Immature natural killer cell (primary cell): ENCODE data around the gene ANKFY1. TPM values are rescaled to one million over a fixed set of nuclear protein-coding genes. Genes with fewer than 3 reads are reported as not detected.

Experiments
- DNase-seq, 3 donors: peaks; one replicate each; pipeline ENCODE4 v3.0.0; 2022; ENCODE audit warnings: mixed read lengths in 1 of 3
- H3K27ac Mint-ChIP-seq, 6 donors: one replicate each; pipeline ENCODE4 v1.8.0; 2020; ENCODE audit warnings: mixed read lengths in 6 of 6, mild to moderate bottlenecking in 5 of 6, inconsistent platforms in 4 of 6, moderate library complexity in 3 of 6
- H3K27me3 Mint-ChIP-seq, 3 donors: one replicate each; pipeline ENCODE4 v1.8.0; 2020 to 2021; ENCODE audit warnings: low read depth in 3 of 3, mild to moderate bottlenecking in 3 of 3, mixed read lengths in 3 of 3, moderate library complexity in 3 of 3, inconsistent platforms in 1 of 3
- H3K36me3 Mint-ChIP-seq, 3 donors: one replicate each; pipeline ENCODE4 v1.8.0; 2020; ENCODE audit warnings: mixed read lengths in 3 of 3, inconsistent platforms in 2 of 3, mild to moderate bottlenecking in 2 of 3
- H3K4me1 Mint-ChIP-seq, 2 donors: one replicate each; pipeline ENCODE4 v1.8.0; 2020; ENCODE audit warnings: inconsistent platforms in 2 of 2, mild to moderate bottlenecking in 2 of 2, mixed read lengths in 2 of 2, moderate library complexity in 1 of 2
- H3K4me3 Mint-ChIP-seq, 5 donors: one replicate each; pipeline ENCODE4 v1.8.0; 2020; ENCODE audit warnings: mild to moderate bottlenecking in 5 of 5, mixed read lengths in 5 of 5, inconsistent platforms in 3 of 5, moderate library complexity in 3 of 5
- H3K9me3 Mint-ChIP-seq, 6 donors: one replicate each; pipeline ENCODE4 v1.8.0; 2020; ENCODE audit warnings: mild to moderate bottlenecking in 6 of 6, mixed read lengths in 6 of 6, inconsistent platforms in 4 of 6, moderate library complexity in 3 of 6
- polyA plus RNA-seq, 3 donors: library from polyadenylated mRNA; unstranded; fragments of 300-500 nt; fragmentation: Illumina TruSeq; gene quantifications; one replicate each; pipeline ENCODE4 v1.2.3, GENCODE V29; 2021

The ANKFY1 gene
- polyA plus RNA-seq, 3 donors from 2014 or later, result 7.8 to 19.3 (median 8.2) TPM

- peaks cover 18 to 31% (median 28%) of the 10 kb centered on the region in 3 donors for H3K36me3 Mint-ChIP-seq
- peaks cover 8% of the 10 kb centered on the region in 2 donors for H3K4me1 Mint-ChIP-seq
- H3K9me3 Mint-ChIP-seq, result no peaks in the 10 kb centered on the region
- no peak overlapping the region for H3K4me3 Mint-ChIP-seq
- peak overlapping the region in 2 of 6 donors; percentile 8 to 17 for H3K27ac Mint-ChIP-seq
- no peak for DNase-seq
- peaks cover 3 to 6% (median 6%) of the 10 kb centered on the region in 3 donors for H3K27me3 Mint-ChIP-seq
Observed at GRCh38 chr17:4162775-4163466, 100.9 kb downstream of the ANKFY1 start.

DNA sequence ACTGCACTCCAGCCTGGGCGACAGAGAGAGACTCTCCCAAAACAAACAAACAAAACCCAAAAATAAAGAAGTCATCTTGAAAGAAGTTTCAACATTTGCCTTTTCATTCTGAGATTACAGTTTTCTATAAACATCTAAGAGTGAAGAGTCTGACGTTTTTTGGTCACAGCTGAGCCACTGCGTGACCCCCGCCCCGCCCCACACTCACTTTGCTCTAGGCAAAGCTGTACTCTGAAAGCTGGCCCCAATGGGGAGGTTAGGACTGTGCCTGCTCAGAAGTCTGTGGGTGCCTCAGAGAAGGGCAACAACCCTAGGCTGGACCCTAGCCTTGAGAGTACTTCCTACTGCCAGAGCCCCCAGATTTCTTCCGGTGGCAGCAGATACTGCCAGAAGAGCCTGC, 101.5 kb downstream of the ANKFY1 start:
- H3K27me3 Mint-ChIP-seq, result peaks cover 2 to 4% (median 3%) of the 10 kb centered on the region in 3 donors
- DNase-seq, result no peak
- H3K4me1 Mint-ChIP-seq, result peaks cover 2% of the 10 kb centered on the region in 2 donors
- H3K27ac Mint-ChIP-seq, result peak overlapping the region in 2 of 6 donors; percentile 1 to 17
- peaks cover 12 to 25% (median 23%) of the 10 kb centered on the region in 3 donors for H3K36me3 Mint-ChIP-seq
- no peak overlapping the region for H3K4me3 Mint-ChIP-seq
- no peaks in the 10 kb centered on the region for H3K9me3 Mint-ChIP-seq

DNA sequence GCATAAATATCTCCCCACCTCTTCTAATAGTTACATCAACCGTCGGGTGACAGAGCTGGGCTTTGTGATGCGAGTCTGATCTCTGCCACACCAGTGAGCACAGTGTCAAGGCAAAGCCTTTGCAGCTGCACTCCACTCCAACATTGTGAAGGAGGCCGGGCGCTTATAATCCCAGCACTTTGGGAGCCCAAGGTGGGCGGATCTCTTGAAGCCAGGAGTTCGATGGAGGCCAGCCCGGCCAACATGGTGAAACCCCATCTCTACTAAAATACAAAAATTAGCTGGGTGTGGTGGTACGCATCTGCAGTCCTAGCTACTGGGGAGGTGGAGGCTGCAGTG, 101.8 kb downstream of the ANKFY1 start:
- Mint-ChIP-seq H3K4me3 (no peak overlapping the region), H3K27me3 (peaks cover 0 to 2% (median 0%) of the 10 kb centered on the region in 3 donors), H3K36me3 (peaks cover 9 to 22% (median 20%) of the 10 kb centered on the region in 3 donors), H3K4me1 (no peaks in the 10 kb centered on the region), H3K27ac (peak overlapping the region in 1 of 6 donors; percentile 1), H3K9me3 (no peaks in the 10 kb centered on the region)
- DNase-seq, result no peak

GRCh38 chr17:4161192-4161966, 102.4 kb downstream of the ANKFY1 start:
- H3K27ac Mint-ChIP-seq, result peak overlapping the region in 4 of 6 donors; percentile 1 to 71 (median 38)
- no peaks in the 10 kb centered on the region for H3K9me3 Mint-ChIP-seq
- DNase-seq, result no peak
- H3K4me1 Mint-ChIP-seq, result no peaks in the 10 kb centered on the region
- H3K36me3 Mint-ChIP-seq, result peaks cover 8 to 20% (median 17%) of the 10 kb centered on the region in 3 donors
- no peaks in the 10 kb centered on the region for H3K27me3 Mint-ChIP-seq
- no peak overlapping the region for H3K4me3 Mint-ChIP-seq

- no peak for DNase-seq
- Mint-ChIP-seq H3K27ac (no peak overlapping the region), H3K9me3 (no peaks in the 10 kb centered on the region), H3K27me3 (peaks cover 0 to 1% (median 0%) of the 10 kb centered on the region in 3 donors), H3K36me3 (peaks cover 4 to 13% (median 8%) of the 10 kb centered on the region in 3 donors), H3K4me1 (no peaks in the 10 kb centered on the region), H3K4me3 (no peak overlapping the region)
Observed at GRCh38 chr17:4160294-4160859, 103.4 kb downstream of the ANKFY1 start.

GRCh38 chr17:4159761-4160160, 104.0 kb downstream of the ANKFY1 start:
- no peaks in the 10 kb centered on the region for H3K4me1 Mint-ChIP-seq
- H3K27me3 Mint-ChIP-seq, result peaks cover 0 to 1% (median 0%) of the 10 kb centered on the region in 3 donors
- H3K9me3 Mint-ChIP-seq, result no peaks in the 10 kb centered on the region
- no peak for DNase-seq
- peaks cover 4 to 13% (median 4%) of the 10 kb centered on the region in 3 donors for H3K36me3 Mint-ChIP-seq
- H3K4me3 Mint-ChIP-seq, result no peak overlapping the region
- H3K27ac Mint-ChIP-seq, result no peak overlapping the region

DNA sequence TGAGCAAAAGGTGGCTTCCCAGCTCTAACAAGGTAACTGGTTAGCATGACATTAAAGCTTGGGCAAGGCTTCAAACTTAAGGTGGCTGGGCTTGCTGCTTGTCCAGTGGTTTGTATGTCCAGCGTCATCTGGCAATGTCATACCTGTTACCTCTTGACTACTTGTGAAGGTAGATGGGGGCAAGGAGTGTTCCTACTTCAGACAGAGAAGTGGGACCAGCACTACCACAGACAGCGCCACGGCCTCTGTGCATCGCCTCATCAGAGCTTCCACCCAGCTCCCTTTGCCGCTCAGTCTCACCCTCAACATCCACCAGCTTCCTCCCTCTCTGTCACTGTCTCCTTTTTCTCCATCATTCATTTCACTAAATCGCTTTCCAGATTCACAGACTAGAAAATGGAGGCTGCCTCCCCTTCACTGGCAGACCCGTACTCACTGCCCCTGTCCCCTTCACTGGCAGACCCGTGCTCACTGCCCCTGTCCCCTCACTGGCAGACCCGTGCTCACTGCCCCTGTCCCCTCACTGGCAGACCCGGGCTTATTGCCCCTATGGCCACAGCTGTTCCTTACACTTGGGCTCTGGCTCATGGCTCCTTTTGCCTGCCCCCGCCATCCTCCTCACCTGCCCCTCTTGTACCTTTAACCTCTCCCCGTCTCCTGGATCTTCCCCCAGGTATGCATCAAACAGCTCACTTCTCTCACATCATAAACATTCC, 106.0 kb downstream of the ANKFY1 start:
- Mint-ChIP-seq H3K4me1 (no peaks in the 10 kb centered on the region), H3K27ac (peak overlapping the region in 1 of 6 donors; percentile 8)

DNA sequence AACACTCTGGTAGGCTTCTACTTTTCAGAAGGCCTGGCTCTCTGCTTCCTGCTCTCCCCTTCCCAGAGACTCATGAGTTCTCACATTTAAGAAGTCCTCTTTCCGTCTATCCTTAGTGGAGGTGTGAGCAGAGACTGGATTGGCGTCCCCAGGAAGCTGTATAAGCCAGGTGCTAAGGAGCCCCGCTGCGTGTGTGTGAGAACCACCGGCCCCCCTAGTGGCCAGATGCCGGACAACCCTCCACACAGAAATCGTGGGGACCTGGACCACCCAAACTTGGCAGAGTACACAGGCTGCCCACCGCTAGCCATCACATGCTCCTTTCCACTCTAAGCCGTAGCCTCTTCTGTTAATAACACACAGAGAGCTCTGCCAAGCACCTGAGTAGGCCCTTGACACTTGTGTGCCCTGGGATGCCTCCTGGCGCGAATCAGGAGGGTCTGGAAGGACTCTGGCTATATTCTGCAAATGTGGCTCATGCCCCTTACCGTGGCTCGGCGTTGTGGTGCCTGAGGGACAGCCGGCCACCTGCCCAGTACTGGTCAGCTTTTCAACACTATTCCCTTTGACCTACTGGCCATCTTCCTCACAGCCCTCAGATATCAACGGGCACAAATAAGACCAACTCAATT, 106.9 kb downstream of the ANKFY1 start:
- Mint-ChIP-seq H3K27me3 (peaks cover 0 to 1% (median 0%) of the 10 kb centered on the region in 3 donors), H3K4me1 (no peaks in the 10 kb centered on the region), H3K4me3 (no peak overlapping the region), H3K36me3 (peaks cover 4 to 19% (median 8%) of the 10 kb centered on the region in 3 donors), H3K9me3 (no peaks in the 10 kb centered on the region), H3K27ac (no peak overlapping the region)
- no peak for DNase-seq

More for the DNA sequence above, 106.0 kb downstream of the ANKFY1 start:
- H3K27me3 Mint-ChIP-seq, result peaks cover 0 to 1% (median 0%) of the 10 kb centered on the region in 3 donors
- H3K36me3 Mint-ChIP-seq, result peaks cover 4 to 19% (median 8%) of the 10 kb centered on the region in 3 donors
- H3K9me3 Mint-ChIP-seq, result no peaks in the 10 kb centered on the region
- H3K4me3 Mint-ChIP-seq, result no peak overlapping the region
- no peak for DNase-seq

DNA sequence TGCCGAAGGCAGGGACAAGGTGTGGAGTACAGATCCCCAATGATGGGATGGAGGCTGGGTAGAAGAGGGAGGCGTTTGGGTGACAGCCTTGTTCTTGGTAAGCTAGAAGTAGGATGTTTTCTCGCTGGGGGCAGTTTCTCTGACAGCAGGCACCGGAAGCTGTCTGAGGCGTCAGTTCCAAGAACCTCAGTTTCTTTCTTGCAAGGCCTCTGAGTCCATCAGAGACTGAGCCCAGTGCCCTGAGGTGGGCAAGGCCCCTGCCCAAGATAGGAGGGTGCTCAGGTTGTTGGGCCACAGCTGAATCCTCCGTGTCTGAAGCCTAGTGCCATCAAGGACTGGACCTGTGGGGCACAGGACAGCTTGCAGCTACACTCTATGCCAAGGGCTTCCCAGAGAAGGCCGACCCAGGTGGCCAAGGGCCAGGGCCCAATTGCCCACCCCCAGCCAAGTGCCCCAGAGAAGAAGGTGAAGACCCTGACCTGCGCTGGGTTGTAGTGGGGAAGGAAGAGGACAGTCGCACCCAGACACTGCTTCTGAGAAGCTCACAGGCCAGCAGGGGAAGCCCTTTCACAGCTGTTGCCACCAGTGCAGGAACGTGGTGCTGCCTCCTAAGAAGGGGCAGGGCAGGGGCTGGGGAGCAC, 107.7 kb downstream of the ANKFY1 start:
- Mint-ChIP-seq H3K27ac (peak overlapping the region in 4 of 6 donors; percentile 16 to 74 (median 50)), H3K27me3 (peaks cover 0 to 1% (median 0%) of the 10 kb centered on the region in 3 donors), H3K4me3 (no peak overlapping the region), H3K4me1 (no peaks in the 10 kb centered on the region), H3K9me3 (no peaks in the 10 kb centered on the region), H3K36me3 (peaks cover 4 to 21% (median 8%) of the 10 kb centered on the region in 3 donors)
- DNase-seq, result no peak

DNA sequence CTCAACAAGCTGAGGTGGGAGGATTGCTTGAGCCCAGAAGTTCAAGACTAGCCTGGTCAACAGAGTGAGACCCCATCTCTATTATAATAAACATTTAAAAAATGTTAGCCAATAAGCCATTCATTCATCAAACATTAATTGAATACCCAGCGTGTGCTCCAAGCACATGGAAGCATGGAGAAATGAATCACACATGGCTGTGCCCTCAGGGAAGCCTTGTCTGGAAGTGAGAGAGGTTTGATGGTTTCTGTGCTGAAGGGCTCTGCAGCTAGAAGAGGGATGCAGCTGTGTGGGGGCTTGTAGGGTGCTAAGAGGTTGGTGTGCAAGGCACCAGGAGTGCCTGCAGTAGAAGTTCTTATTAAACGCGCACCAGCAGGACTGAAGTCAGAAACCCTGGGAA, 109.6 kb downstream of the ANKFY1 start:
- Mint-ChIP-seq H3K36me3 (peaks cover 0 to 23% (median 8%) of the 10 kb centered on the region in 3 donors), H3K9me3 (no peaks in the 10 kb centered on the region), H3K27ac (no peak overlapping the region), H3K27me3 (peaks cover 0 to 1% (median 0%) of the 10 kb centered on the region in 3 donors), H3K4me3 (no peak overlapping the region), H3K4me1 (no peaks in the 10 kb centered on the region)
- no peak for DNase-seq

DNA sequence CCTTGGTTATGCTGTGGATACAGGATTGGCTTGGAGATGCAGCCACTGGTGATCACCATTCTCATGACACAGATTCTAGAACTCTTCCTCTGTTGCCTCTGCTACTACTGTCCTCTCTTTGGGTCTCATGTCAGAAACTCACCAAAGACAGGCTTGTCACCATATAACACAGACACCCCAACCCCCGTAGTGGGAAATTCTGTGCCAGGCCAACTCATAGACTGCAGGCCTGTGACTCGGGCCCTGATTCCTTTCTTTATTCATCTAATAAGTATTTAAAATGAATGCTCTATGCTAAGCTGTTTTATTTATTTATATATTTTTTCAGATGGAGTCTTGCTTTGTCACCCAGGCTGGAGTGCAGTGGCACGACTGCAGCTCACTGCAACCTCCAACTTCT, 111.3 kb downstream of the ANKFY1 start:
- no peaks in the 10 kb centered on the region for H3K9me3 Mint-ChIP-seq
- no peak overlapping the region for H3K4me3 Mint-ChIP-seq
- peaks cover 0 to 24% (median 8%) of the 10 kb centered on the region in 3 donors for H3K36me3 Mint-ChIP-seq
- H3K27me3 Mint-ChIP-seq, result peaks cover 0 to 3% (median 0%) of the 10 kb centered on the region in 3 donors
- H3K4me1 Mint-ChIP-seq, result no peaks in the 10 kb centered on the region
- no peak overlapping the region for H3K27ac Mint-ChIP-seq
- DNase-seq, result no peak

- H3K27ac Mint-ChIP-seq, result no peak overlapping the region
- H3K4me3 Mint-ChIP-seq, result no peak overlapping the region
- peaks cover 0 to 24% (median 8%) of the 10 kb centered on the region in 3 donors for H3K36me3 Mint-ChIP-seq
- H3K9me3 Mint-ChIP-seq, result no peaks in the 10 kb centered on the region
- H3K4me1 Mint-ChIP-seq, result no peaks in the 10 kb centered on the region
- peaks cover 0 to 2% (median 0%) of the 10 kb centered on the region in 3 donors for H3K27me3 Mint-ChIP-seq
- DNase-seq, result no peak
Observed at GRCh38 chr17:4150096-4150495, 113.7 kb downstream of the ANKFY1 start.
